Activated B cell treated with CpG ODN at 0.5 μM for 24 hours (primary cell): ENCODE measurements around the gene CFD. TPM values are rescaled to one million over a fixed set of nuclear protein-coding genes. Genes with fewer than 3 reads are reported as not detected.

Experiments used
- ATAC-seq: fragments of 200-7000 bp; cut with Tn5 transposase; one replicate; pipeline ENCODE4 v1.10.0; 2021; ENCODE audit warnings: low read depth, mild to moderate bottlenecking, moderate library complexity
- CTCF ChIA-PET: fragments of 350-600 bp; sonication (Branson Sonifier 250); formaldehyde crosslinking; loops from one replicate; lab custom pipeline; 2021; ENCODE audit warnings: antibody characterized with exemption; lab: Charles Lee
- POLR2A ChIA-PET: fragments of 350-600 bp; sonication (Branson Sonifier 250); formaldehyde crosslinking; loops from one replicate; lab custom pipeline; 2021; ENCODE audit warnings: antibody characterized with exemption; lab: Charles Lee
- DNase-seq: peaks from one replicate; pipeline ENCODE4 v3.0.0; 2022
- H3K27ac Mint-ChIP-seq: one replicate; pipeline ENCODE4 v1.8.0; 2020; ENCODE audit warnings: mixed read lengths
- H3K27me3 Mint-ChIP-seq: one replicate; pipeline ENCODE4 v1.8.0; 2021; ENCODE audit warnings: mixed read lengths
- H3K36me3 Mint-ChIP-seq: one replicate; pipeline ENCODE4 v1.8.0; 2021; ENCODE audit warnings: low read depth, mixed read lengths
- H3K4me1 Mint-ChIP-seq: one replicate; pipeline ENCODE4 v1.8.0; 2021; ENCODE audit warnings: mixed read lengths
- H3K4me3 Mint-ChIP-seq: one replicate; pipeline ENCODE4 v1.8.0; 2020; ENCODE audit warnings: mild to moderate bottlenecking, mixed read lengths
- H3K9me3 Mint-ChIP-seq: one replicate; pipeline ENCODE4 v1.8.0; 2020; ENCODE audit warnings: mixed read lengths
- CTCF ChIP-seq: fragments of 200-600 bp; IDR thresholded peaks from one replicate; pipeline ENCODE4 v1.8.0; 2022; ENCODE audit warnings: antibody characterized with exemption, mild to moderate bottlenecking
- intact Hi-C: fragments of 100-400 bp; cut with micrococcal nuclease; formaldehyde crosslinking; loops from one replicate; pipeline ENCODE4 v1.15.1; 2024
- total RNA-seq: library from RNA; stranded (reverse); gene quantifications from 2 replicates; pipeline ENCODE4 v1.2.3, GENCODE V29; 2022

The CFD gene
- total RNA-seq, 1 donor from 2014 or later: not detected

- peaks cover 3% of the 10 kb centered on the region for H3K27me3 Mint-ChIP-seq
- peaks cover 31% of the 10 kb centered on the region for H3K36me3 Mint-ChIP-seq
- H3K4me1 Mint-ChIP-seq: peaks cover 18% of the 10 kb centered on the region
- ChIA-PET POLR2A (interaction anchor here (2.1 kb wide), 1 partner anchor 25 kb away, joined by 7 read pairs; the partner anchor contains the start of genes MED16 and RNU6-9), CTCF (no interaction called here)
- H3K27ac Mint-ChIP-seq: no peak overlapping the region
- no peak for DNase-seq
- H3K4me3 Mint-ChIP-seq: no peak overlapping the region
- intact Hi-C loops: no loop called here
- ATAC-seq: no peak
- no peak for TF ChIP-seq CTCF
- H3K9me3 Mint-ChIP-seq: no peaks in the 10 kb centered on the region
These were observed 7.9 kb downstream of the CFD start for GRCh38 chr19:867301-867793.

- H3K4me1 Mint-ChIP-seq: peaks cover 17% of the 10 kb centered on the region
- no peak overlapping the region for H3K4me3 Mint-ChIP-seq
- intact Hi-C loops: no loop called here
- H3K9me3 Mint-ChIP-seq: no peaks in the 10 kb centered on the region
- H3K27ac Mint-ChIP-seq: no peak overlapping the region
- POLR2A ChIA-PET: no interaction called here
- no peak for DNase-seq
- CTCF ChIA-PET: no interaction called here
- H3K27me3 Mint-ChIP-seq: no peaks in the 10 kb centered on the region
- ATAC-seq: no peak
- H3K36me3 Mint-ChIP-seq: peaks cover 34% of the 10 kb centered on the region
- no peak for TF ChIP-seq CTCF
These were observed 8.5 kb downstream of the CFD start for GRCh38 chr19:867855-868457.

GRCh38 chr19:868458-869244 lies 9.2 kb downstream of the CFD start:
- ChIA-PET POLR2A (no interaction called here), CTCF (no interaction called here)
- peaks cover 36% of the 10 kb centered on the region for H3K36me3 Mint-ChIP-seq
- DNase-seq: no peak
- H3K4me3 Mint-ChIP-seq: no peak overlapping the region
- no peak for TF ChIP-seq CTCF
- no peak for ATAC-seq
- no peaks in the 10 kb centered on the region for H3K9me3 Mint-ChIP-seq
- intact Hi-C loops: no loop called here
- H3K27ac Mint-ChIP-seq: no peak overlapping the region
- peaks cover 11% of the 10 kb centered on the region for H3K4me1 Mint-ChIP-seq
- H3K27me3 Mint-ChIP-seq: no peaks in the 10 kb centered on the region

- POLR2A ChIA-PET: interaction anchor here (0.6 kb wide), 1 partner anchor 36 kb away, joined by 3 read pairs; no protein-coding TSS in a partner anchor
- ATAC-seq: no peak
- Mint-ChIP-seq H3K27ac (no peak overlapping the region), H3K4me3 (no peak overlapping the region), H3K4me1 (peaks cover 8% of the 10 kb centered on the region), H3K36me3 (peaks cover 37% of the 10 kb centered on the region), H3K9me3 (no peaks in the 10 kb centered on the region), H3K27me3 (no peaks in the 10 kb centered on the region)
- intact Hi-C loops: no loop called here
- DNase-seq: no peak
- TF ChIP-seq CTCF: no peak
- CTCF ChIA-PET: no interaction called here
These were observed 10.0 kb downstream of the CFD start for GRCh38 chr19:869245-870177.
